KMS-11 (cell line): ENCODE measurements around the gene PEX11B.

ENCODE experiments used
- H2AFZ ChIP-seq: fragments of 200-600 bp; sonication (generic); 2 replicates; pipeline ENCODE4 v1.6.1; 2016; ENCODE audit warnings: antibody characterized with exemption, mixed run types, low read depth
- H3K27ac ChIP-seq: fragments of 200-600 bp; sonication (generic); 2 replicates; pipeline ENCODE4 v1.6.1; 2016; ENCODE audit warnings: mild to moderate bottlenecking, mixed run types
- H3K27me3 ChIP-seq: fragments of 200-600 bp; sonication (generic); 2 replicates; pipeline ENCODE4 v1.6.1; 2017; ENCODE audit warnings: mild to moderate bottlenecking, low read depth, mixed run types, moderate library complexity; ENCODE audit not compliant: insufficient read depth
- H3K36me3 ChIP-seq: fragments of 200-600 bp; sonication (generic); 2 replicates; pipeline ENCODE4 v1.6.1; 2017; ENCODE audit warnings: mild to moderate bottlenecking, mixed run types; ENCODE audit not compliant: insufficient read depth
- H3K4me1 ChIP-seq: fragments of 200-600 bp; sonication (generic); 2 replicates; pipeline ENCODE4 v1.6.1; 2016; ENCODE audit warnings: mild to moderate bottlenecking, low read depth, mixed run types; ENCODE audit not compliant: poor library complexity, severe bottlenecking
- H3K4me2 ChIP-seq: fragments of 200-600 bp; sonication (generic); 2 replicates; pipeline ENCODE4 v1.7.0; 2016; ENCODE audit warnings: mild to moderate bottlenecking, mixed run types
- H3K4me3 ChIP-seq: fragments of 200-600 bp; sonication (generic); IDR thresholded peaks from 2 replicates; pipeline ENCODE4 v1.6.1; 2017; ENCODE audit warnings: low read depth, low read length, mixed read lengths; ENCODE audit not compliant: insufficient read depth
- H3K79me2 ChIP-seq: fragments of 200-600 bp; sonication (generic); 2 replicates; pipeline ENCODE4 v1.6.1; 2016; ENCODE audit warnings: low read depth, mixed run types; ENCODE audit not compliant: insufficient read depth
- H3K9ac ChIP-seq: fragments of 200-600 bp; sonication (generic); 2 replicates; pipeline ENCODE4 v1.6.1; 2016; ENCODE audit warnings: mild to moderate bottlenecking, mixed run types
- H4K20me1 ChIP-seq: fragments of 200-600 bp; sonication (generic); 2 replicates; pipeline ENCODE4 v1.6.1; 2016; ENCODE audit warnings: mild to moderate bottlenecking, mixed run types; ENCODE audit not compliant: insufficient read depth
- TF ChIP-seq, protein P1 (sequence below): fragments of 200-600 bp; sonication (generic); conservative IDR thresholded peaks from 2 replicates; pipeline ENCODE4 v1.6.1; 2017; ENCODE audit warnings: low read depth, mild to moderate bottlenecking, antibody characterized with exemption, low read length, moderate library complexity, mixed read lengths

PEX11B gene

DNA sequence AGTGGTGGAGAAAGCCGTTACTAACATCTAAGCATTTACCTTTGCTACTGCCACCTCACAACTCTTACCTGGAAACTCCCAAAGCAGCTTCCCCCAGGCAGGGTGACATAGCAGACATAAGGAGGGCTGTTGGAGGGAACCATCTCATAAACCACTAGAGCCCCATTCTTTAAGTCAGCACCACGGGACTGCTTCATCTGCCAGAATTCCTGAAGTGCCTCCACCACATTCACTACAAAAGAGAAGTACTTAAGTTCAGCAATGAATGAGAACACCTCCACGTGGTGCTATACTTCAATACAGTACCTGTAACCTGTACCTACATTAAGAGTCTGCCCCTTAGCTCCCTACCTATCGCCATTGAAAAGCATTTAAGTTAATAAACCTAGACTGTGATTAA lies 29.0 kb upstream of the PEX11B start:
- Histone ChIP-seq H3K4me3 (no peak overlapping the region), H3K79me2 (no peaks in the 10 kb centered on the region)

DNA sequence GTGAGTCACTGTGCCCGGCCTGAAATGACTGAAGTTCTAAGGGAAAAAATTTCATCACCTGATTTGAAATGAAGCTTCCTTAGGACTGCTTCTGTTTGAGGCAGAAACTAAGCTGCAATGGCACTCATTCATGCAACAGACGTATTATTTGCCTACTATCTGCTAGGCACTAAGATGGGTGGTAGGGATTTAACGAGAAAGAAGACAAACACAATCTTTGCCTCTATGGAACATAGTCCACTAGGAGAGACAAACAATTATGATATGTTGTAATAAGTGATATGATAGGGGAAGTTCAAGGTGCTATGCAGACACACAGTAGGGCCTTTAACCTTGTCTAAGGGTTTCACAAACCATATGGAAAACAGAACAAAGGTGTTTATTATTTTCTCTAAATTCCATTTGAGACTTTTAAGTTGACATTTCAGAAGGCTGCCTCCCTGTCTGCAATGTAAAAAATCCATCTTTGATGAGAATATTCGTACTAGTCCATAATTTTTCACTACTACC lies 28.0 kb upstream of the PEX11B start:
- Histone ChIP-seq H3K4me2 (no peak overlapping the region), H3K4me3 (no peak overlapping the region), H3K27ac (no peak overlapping the region), H3K36me3 (no peaks in the 10 kb centered on the region), H3K79me2 (no peaks in the 10 kb centered on the region), H3K9ac (no peak overlapping the region), H3K4me1 (no peaks in the 10 kb centered on the region), H2AFZ (no peak overlapping the region), H4K20me1 (no peaks in the 10 kb centered on the region), H3K27me3 (no peaks in the 10 kb centered on the region)
- TF ChIP-seq, protein P1, sequence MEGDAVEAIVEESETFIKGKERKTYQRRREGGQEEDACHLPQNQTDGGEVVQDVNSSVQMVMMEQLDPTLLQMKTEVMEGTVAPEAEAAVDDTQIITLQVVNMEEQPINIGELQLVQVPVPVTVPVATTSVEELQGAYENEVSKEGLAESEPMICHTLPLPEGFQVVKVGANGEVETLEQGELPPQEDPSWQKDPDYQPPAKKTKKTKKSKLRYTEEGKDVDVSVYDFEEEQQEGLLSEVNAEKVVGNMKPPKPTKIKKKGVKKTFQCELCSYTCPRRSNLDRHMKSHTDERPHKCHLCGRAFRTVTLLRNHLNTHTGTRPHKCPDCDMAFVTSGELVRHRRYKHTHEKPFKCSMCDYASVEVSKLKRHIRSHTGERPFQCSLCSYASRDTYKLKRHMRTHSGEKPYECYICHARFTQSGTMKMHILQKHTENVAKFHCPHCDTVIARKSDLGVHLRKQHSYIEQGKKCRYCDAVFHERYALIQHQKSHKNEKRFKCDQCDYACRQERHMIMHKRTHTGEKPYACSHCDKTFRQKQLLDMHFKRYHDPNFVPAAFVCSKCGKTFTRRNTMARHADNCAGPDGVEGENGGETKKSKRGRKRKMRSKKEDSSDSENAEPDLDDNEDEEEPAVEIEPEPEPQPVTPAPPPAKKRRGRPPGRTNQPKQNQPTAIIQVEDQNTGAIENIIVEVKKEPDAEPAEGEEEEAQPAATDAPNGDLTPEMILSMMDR, result no peak

More for the DNA sequence above, 29.0 kb upstream of the PEX11B start:
- Histone ChIP-seq H3K9ac (no peak overlapping the region), H2AFZ (no peak overlapping the region), H3K36me3 (no peaks in the 10 kb centered on the region), H3K4me2 (no peak overlapping the region), H3K4me1 (no peaks in the 10 kb centered on the region), H4K20me1 (no peaks in the 10 kb centered on the region), H3K27ac (no peak overlapping the region), H3K27me3 (no peaks in the 10 kb centered on the region)
- TF ChIP-seq, protein P1, result no peak

- Histone ChIP-seq H2AFZ (no peak overlapping the region), H3K4me2 (no peak overlapping the region), H3K4me3 (no peak overlapping the region), H3K9ac (no peak overlapping the region), H3K4me1 (no peaks in the 10 kb centered on the region), H4K20me1 (no peaks in the 10 kb centered on the region), H3K79me2 (no peaks in the 10 kb centered on the region), H3K27ac (no peak overlapping the region), H3K36me3 (no peaks in the 10 kb centered on the region), H3K27me3 (no peaks in the 10 kb centered on the region)
- TF ChIP-seq, protein P1, result no peak
Measured at GRCh38 chr1:145944532-145944931, 26.0 kb upstream of the PEX11B start.

GRCh38 chr1:145942871-145943270 lies 24.4 kb upstream of the PEX11B start:
- H3K4me2 ChIP-seq, result no peak overlapping the region
- no peak overlapping the region for H3K9ac ChIP-seq
- H4K20me1 ChIP-seq, result no peaks in the 10 kb centered on the region
- no peaks in the 10 kb centered on the region for H3K79me2 ChIP-seq
- peaks cover 4% of the 10 kb centered on the region for H3K4me1 ChIP-seq
- H3K27me3 ChIP-seq, result no peaks in the 10 kb centered on the region
- H3K27ac ChIP-seq, result no peak overlapping the region
- H3K4me3 ChIP-seq, result no peak overlapping the region
- TF ChIP-seq, protein P1, result no peak
- no peaks in the 10 kb centered on the region for H3K36me3 ChIP-seq
- H2AFZ ChIP-seq, result no peak overlapping the region
